OCI-M2 (cell line): ENCODE results near the gene SLC9A9.
"Not testable (repeated sequence)": the region's sequence is repeated elsewhere in the genome, so short reads cannot be mapped to it uniquely, and the experiment has no call there.

Source experiments
- DNase-seq: peaks from one replicate; lab custom pipeline; 2025; ENCODE audit not compliant: unreplicated experiment; lab: John Stamatoyannopoulos, UW

The SLC9A9 gene

DNA sequence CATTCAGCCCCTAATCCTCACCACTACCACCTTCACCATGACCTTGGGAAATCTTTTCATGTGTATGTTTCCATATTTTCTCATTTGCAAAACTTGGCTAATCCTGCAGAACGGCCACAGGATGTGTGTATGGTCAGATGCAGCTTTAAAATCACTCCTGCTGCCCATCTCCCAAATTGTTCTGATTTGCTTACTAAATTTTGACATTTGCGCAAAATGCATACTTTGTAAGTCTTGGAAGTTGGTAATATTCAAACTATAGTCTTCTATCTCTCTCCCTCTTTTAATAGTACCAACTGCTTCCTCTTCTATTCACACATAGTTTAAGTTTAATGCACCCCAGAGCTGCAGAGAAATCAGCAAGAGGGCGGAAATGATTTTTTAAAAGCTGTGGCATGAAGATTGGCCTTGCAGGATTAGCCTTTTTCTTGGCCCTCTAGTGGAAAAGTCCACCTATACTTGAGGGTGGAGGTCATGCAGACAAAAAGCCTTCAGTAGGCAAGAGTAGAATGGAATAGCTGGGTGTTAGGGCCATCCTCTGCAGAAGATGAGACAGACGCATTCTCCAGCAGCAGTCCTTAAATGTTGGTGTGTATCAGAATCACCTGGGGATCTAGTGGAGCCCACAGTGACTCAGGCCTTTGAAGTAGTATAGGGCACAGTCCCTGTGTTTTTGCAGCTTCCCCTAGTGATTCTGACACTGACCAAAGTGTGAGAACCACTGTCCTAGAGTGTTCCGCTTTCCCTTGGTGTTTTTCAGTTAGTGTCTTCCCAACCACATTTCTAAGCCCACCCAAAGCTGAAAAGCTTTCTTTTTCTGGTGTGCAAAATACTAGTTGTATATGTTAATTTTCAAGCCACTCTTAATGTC, 547.0 kb downstream of the SLC9A9 start:
- DNase-seq, result no peak

DNA sequence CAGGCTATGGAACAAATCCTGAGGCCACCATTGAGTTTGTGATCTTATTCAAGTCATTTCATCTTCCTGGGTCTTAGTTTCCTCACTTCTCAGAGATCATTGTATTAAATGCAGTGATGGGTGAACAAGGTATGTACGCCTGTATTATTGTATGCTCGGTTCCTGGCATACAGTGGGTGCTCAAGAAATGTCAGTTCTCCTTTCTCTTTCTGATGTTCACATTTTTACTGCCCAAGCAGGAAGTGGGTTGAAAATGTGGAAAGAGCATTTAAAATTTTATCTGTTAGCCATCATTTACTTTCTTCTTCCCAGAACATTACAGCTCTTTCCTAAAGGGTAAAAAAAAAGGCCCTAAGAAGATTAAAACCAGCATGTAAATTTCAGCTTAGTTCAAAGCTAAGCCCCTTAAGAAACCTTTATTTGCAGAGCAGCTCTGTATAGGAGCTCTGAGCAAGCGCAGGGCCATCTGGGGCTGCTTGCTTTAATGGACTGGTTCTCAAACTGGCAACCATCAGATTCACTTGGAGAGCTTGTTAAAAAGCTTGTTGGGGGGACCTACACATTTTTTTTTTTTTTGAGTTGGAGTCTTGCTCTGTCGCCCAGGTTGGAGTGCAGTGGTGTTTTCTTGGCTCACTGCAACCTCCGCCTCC, 549.3 kb downstream of the SLC9A9 start:
- DNase-seq, result no peak

DNA sequence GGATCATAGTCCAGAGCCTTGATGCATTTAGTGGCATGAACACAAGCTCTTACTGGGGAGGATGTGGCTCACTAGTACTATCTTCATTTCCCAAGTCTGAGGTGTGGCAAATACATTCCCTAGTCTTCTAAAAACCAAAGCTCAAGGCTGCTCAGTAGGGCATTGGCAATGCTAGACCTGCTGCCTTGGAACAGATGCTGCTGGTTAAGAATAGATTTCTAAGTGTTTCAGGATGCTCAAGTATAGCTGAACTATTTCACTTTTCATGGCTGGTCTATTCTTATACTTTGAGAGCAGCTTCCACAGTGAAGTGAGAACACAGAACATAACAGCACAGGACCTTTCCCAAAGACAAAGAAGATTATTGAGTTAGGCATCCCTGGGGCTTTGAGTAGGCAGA, 549.9 kb downstream of the SLC9A9 start:
- no peak for DNase-seq

DNA sequence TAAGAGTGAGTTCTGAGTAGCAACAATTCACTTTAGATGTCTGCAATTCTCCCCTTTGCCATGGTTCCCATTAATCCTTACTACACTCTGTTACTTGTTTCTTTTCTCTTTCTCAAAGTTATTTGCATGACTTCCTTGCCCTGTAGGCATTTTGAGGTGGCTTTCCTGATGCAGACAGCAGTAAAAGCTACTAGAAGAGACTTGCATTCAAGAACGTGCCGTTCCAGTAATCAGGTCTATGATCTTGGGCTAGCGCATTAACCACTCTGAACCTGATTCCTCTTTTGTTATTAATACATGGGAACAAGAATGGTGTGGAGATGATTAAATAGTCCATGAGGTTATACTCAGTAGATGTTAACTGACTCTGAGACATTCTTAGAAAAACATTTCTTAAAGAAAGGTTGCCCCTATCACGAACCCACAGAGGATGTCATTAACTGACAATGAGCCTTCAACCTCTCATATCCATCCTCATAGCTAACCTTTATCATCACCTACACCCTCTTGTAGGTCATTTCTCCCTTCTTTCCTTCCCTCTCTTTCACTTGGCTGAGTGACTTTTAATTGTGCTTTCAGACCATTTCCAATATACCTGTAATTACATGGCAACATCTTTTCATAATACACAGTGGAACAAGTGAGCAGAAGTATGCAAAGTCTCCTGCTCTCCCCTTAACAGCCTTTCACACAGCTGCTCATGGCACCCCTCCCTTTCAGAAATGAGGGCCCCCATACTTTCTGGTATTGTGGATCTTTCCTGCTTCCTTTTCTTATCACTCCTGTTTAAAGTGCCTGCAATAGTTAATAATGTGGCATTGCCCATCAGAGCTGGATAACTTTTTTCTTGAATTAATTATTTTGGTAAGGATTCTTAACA, 552.8 kb downstream of the SLC9A9 start:
- no peak for DNase-seq

- DNase-seq, result no peak
Measured at GRCh38 chr3:143294188-143294587, 554.1 kb downstream of the SLC9A9 start.

DNA sequence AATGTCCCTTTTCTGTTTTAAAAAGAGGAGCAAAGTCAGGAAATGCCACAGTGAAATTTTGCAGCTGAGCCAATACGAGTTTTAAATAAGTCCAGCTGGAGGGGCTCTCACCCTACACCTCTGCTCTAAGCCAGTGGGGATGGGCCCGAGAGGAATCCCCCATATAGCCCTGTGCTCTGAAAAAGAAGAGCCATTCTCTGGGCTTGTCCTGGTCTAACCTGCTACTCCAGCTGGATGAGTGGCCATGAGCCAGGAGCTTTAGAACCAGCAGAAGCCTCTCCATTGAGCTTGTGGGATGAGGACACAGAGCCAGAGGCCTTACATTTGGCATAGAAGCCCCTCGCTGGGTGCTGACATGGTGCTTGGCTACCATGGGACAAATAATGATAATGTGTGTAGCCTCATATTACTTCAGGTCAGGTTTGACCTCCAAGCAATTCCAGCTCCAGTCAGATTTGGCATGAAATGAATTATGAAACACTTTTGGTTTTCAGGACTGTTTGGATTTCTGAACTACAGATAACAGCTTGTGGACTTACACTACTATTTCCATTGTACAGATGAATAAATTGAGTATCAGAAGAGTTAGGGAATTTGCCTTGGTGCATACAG, 556.3 kb downstream of the SLC9A9 start:
- DNase-seq, result no peak

GRCh38 chr3:143288944-143289343, 559.3 kb downstream of the SLC9A9 start:
- no peak for DNase-seq

DNA sequence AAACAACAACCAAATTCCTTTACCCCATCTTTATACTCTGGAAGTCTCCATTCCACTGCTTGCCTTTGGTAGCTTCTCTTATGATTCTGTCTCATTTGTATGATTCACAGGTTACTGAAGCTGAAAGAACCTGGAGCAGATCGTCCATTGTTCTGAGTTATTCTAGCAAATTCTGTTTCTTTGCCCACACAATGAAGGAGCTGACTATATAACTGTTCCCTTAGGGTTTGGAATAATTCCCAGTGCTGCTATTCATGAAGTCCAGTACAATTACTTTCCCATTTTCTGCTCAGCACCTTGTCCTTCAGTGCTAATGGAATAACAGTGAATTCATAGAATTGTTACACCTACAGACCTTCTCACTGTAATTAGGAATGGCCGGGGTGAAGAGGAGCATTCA, 560.9 kb downstream of the SLC9A9 start:
- DNase-seq, result no peak

GRCh38 chr3:143286392-143287010, 561.8 kb downstream of the SLC9A9 start:
- DNase-seq, result no peak

GRCh38 chr3:143283432-143284128, 564.7 kb downstream of the SLC9A9 start:
- peak; percentile 54 for DNase-seq

- no peak for DNase-seq
Measured at GRCh38 chr3:143280984-143281383, 567.3 kb downstream of the SLC9A9 start.

- DNase-seq, result not testable (repeated sequence)
Measured at GRCh38 chr3:143279567-143279966, 568.7 kb downstream of the SLC9A9 start.

GRCh38 chr3:143278721-143279120, 569.5 kb downstream of the SLC9A9 start:
- no peak for DNase-seq

DNA sequence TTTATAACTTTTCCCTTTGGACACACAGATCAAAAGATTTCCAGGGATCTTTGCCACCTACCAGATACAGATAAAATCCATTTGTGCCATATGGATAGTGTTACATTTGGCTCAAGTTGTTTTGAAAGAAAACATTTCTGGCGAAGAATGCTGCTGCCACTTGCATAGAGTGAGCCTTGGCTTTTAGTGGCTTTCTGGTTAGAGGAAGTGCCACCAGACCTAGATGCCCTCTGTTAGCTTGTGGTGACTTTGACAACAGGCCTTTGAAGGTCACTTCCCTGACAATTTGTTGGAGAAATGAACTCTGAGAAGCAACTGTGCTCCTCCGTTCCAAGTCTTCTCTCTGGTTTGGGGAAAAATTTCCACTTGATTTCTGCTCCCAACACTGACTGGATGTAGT, 570.7 kb downstream of the SLC9A9 start:
- DNase-seq, result no peak

- DNase-seq, result no peak
Measured at GRCh38 chr3:143276592-143276991, 571.7 kb downstream of the SLC9A9 start.

- DNase-seq, result no peak
Measured at GRCh38 chr3:143273975-143274690, 574.1 kb downstream of the SLC9A9 start.

DNA sequence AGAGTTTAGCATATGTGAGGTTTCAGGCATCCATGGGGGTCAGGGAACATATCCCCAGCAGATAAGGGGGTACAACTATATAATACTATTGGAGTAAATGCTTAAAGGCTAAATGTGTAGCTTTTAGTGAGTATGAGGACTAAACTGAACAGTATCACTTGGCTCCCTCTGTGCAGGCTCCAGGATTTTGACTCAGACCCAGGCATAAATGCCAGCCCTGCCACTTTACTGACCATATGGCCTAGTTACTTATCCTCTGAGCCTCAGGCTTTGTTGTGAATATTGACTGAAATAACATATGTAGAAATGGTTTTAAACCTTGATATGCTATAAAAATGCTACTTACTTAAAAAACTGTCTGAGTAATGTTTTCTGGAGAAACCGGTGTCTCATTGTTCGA, 577.1 kb downstream of the SLC9A9 start:
- no peak for DNase-seq

DNA sequence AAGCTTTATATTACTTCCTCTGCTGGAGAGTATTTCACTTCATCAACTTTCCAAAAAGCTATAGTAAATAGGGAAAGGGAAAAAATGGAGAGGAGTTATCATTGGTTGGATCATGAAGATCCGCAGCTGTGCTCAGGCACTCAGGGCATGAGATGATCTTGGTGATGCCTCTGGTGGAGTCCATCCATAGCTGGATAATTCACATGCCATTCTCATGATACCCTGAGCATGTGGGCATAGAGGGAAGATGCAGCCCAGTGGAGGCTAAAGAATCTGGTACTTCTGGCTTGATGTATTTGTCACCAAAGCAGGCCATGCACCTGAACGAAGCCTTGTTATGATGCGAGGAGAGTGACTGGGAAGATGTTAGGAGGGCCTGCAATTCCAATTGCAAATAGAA, 578.5 kb downstream of the SLC9A9 start:
- no peak for DNase-seq

DNA sequence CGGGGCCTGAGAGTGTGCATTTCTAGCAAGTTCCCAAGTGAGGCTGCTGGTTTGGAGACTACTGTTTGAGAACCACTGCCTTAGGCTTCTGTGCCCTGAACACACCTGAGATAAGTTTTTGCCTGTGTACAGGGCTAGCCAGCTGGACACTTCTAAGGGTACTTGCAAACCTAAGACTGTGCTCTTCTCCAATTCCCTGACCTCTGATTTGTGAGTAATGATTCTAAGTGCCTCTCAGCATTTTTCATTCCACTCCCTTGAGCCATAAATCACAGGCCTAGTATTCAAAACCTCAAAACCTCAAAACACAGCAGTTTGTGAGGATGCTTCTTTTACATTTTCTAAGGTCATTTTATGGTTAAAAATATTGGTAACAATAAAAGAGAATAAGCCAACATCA, 580.3 kb downstream of the SLC9A9 start:
- no peak for DNase-seq
